Bronchial epithelial cell (primary cell): Measurements from ENCODE around the gene METTL25B. TPM values are rescaled to one million over a fixed set of nuclear protein-coding genes. Genes with fewer than 3 reads are reported as not detected.

Source experiments
- DNase-seq: peaks from one replicate; pipeline ENCODE4 v3.0.0-alpha.2; 2010; ENCODE audit warnings: low read depth
- FAIRE-seq: peaks from 2 replicates; lab custom pipeline; 2011; peaks lifted over from hg19 to GRCh38; lab: Jason Lieb, UNC
- H3K27me3 ChIP-seq: 2 replicates; pipeline ENCODE4 v1.5.1; 2011; ENCODE audit warnings: low read length; ENCODE audit not compliant: control insufficient read depth, insufficient read depth
- H3K36me3 ChIP-seq: 2 replicates; pipeline ENCODE4 v1.5.1; 2011; ENCODE audit warnings: low read length; ENCODE audit not compliant: control insufficient read depth, insufficient read depth
- H3K4me3 ChIP-seq: 2 replicates; pipeline ENCODE4 v1.5.1; 2011; ENCODE audit warnings: mild to moderate bottlenecking, low read depth, low read length, control low read depth
- CTCF ChIP-seq: IDR thresholded peaks from 2 replicates; pipeline ENCODE4 v1.5.1; 2011; ENCODE audit warnings: mild to moderate bottlenecking, moderate library complexity, low read length, control low read depth, inconsistent platforms; ENCODE audit not compliant: insufficient read depth, severe bottlenecking
- total RNA-seq: library from RNA; depleted of rRNA; stranded (reverse); fragments of >200 nt; gene quantifications from 2 replicates; pipeline ENCODE4 v1.2.1, GENCODE V29; 2014

The METTL25B gene
- 14.7 and 20.2 TPM in 2 replicates for total RNA-seq

DNA sequence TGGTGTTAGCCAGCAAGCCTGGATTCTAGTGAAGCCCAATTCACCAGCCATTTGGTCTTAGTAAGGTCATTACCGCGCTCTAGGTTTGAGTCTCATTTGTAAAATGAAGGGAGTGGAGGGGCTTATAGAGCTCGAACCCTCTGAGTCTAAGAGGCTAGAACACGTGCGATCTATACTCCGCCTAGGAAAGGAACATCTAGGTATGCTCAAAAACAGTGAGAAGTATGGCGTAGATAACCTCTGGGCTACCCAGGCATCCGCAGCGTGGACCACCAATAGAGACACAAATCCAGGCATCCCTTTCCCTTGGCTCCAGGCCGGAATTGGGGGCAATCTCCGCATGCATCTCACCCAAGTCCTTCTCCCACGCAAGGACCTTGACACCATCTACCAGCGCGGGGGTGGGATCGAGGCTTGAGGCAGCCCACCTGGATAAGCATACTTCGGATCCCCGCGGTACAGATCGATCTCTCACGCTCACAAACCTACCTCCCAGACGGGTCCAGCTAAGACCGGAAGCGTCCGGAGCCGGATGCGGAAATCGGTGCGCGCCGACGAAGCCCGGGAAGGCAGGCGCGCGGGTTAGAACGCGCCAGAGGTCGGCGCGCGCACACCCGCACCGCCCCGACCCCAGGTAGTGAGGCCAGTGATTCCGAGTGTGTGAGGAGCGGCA is at the start of gene METTL25B:
Gene METTL25B, plus strand, starts transcription at position 544 of the 673 bp plus-strand sequence. CDS start 636 bp downstream, outside the sequence.
- Histone ChIP-seq H3K4me3 (peak within 1 kb of the TSS; percentile 92), H3K27me3 (no peaks in the 10 kb centered on the region), H3K36me3 (peaks cover 16% of the 10 kb centered on the region)
- DNase-seq (peak; percentile 60), FAIRE-seq (no peak)
- TF ChIP-seq CTCF: no peak

DNA sequence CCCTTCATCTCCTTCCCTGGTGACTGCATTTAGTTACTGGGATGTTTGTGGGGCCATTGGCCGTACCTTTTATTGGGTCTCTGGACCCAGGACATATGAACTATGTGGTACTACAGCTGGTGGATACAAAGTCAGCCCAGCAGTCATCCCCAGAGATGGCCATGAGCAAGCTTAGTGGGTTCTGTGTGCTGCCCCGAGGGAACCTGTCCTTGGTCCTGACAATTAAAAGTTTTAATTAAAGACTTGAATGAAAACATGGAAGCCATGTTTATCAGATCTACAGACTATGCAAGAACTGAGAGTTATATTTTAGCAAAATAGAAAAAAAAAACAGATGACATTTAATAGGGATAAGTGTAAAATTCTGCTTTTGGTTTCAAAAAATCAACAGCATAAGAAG is 48.2 kb upstream of the METTL25B start:
- no peak for FAIRE-seq
- H3K27me3 ChIP-seq: peaks cover 19% of the 10 kb centered on the region
- no peak for TF ChIP-seq CTCF

DNA sequence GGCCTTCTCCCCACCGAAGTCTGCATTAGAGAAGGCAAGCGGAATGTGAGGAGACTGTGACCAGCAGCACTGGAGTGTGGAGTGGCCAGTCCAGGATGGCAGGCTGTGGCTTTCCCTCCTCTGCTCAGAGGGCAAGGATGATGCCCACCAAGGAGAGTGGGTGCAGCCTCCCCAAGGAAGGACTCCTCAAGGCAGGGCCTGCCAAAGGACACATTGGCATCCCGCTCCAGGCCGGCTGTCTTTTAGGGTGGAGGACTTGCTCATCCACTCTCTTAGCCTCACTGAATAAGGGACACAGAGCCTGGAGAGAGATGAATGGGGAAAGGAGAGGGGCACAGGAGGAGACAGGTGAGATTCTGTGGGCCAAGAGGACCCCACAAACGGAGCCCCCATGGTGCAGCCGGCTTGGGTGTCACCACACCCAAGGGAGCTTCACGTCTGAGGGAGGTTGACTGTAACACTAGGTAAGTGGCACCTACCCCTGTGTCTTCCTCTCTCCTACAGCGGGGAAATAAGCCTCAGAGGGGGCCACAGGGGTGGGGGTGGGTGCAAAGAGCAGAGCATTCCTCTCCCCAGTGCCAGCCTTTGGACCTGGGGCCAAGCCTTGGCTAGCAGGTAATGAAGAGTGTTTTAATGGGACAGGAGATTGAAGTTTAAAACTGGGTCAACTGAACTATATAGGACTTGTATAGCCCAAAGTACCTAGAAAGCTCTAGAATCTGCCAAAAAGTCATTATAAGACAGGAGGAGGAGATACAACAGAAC is 46.9 kb upstream of the METTL25B start:
- H3K27me3 ChIP-seq: peaks cover 11% of the 10 kb centered on the region
- H3K36me3 ChIP-seq: no peaks in the 10 kb centered on the region
- DNase-seq: no peak
- no peak for TF ChIP-seq CTCF
- FAIRE-seq: no peak
- no peak overlapping the region for H3K4me3 ChIP-seq

More for the DNA sequence above, 48.2 kb upstream of the METTL25B start:
- Histone ChIP-seq H3K4me3 (no peak overlapping the region), H3K36me3 (no peaks in the 10 kb centered on the region)
- DNase-seq: no peak

- FAIRE-seq (no peak), DNase-seq (no peak)
- peak; percentile 13 for TF ChIP-seq CTCF
- Histone ChIP-seq H3K27me3 (peaks cover 6% of the 10 kb centered on the region), H3K4me3 (no peak overlapping the region), H3K36me3 (no peaks in the 10 kb centered on the region)
These were observed 45.9 kb upstream of the METTL25B start for GRCh38 chr1:156682166-156682890.

DNA sequence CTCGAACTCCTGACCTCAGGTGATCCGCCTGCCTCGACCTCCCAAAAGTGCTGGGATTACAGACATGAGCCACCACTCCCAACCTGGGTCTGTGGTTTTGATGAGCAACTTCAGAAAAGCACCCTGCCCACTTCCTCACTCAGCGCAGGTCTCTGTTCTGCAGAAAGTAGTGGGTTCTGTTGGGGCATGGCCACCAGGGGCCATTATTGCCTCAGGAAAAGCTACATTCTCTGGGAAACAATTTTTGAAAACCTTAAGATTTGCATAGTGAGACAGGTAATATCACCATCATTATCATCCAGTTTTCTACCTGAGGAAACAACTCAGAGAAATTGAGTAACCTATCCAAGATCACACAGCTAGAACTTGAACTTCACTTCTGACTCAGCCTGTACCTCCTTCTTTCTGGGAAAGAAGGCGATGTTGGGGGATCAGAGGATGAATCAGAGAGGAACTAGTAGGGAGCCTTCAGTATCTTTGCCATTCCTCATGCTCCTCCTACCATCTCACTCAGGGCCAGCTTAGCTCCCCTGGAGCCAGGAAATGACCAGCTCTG is 44.0 kb upstream of the METTL25B start:
- Histone ChIP-seq H3K4me3 (no peak overlapping the region), H3K36me3 (no peaks in the 10 kb centered on the region), H3K27me3 (no peaks in the 10 kb centered on the region)
- TF ChIP-seq CTCF: peak; percentile 11
- DNase-seq (peak; percentile 98), FAIRE-seq (no peak)
